ENCODE results near the gene FAM32A.

FAM32A gene

GRCh38 chr19:16185123-16185767 lies at the start of gene FAM32A:
FAM32A (plus strand) TSS chr19:16185410; CDS start chr19:16185443, 33 bp downstream.
- DNase-seq: peak; percentile 100

- DNase-seq: no peak
Observed at GRCh38 chr19:16135430-16136127, 49.6 kb upstream of the FAM32A start.

GRCh38 chr19:16136185-16136999 lies 48.8 kb upstream of the FAM32A start:
- DNase-seq: no peak

GRCh38 chr19:16139752-16140151 lies 45.5 kb upstream of the FAM32A start:
- DNase-seq: no peak

- DNase-seq: no peak
Observed at GRCh38 chr19:16141043-16141442, 44.2 kb upstream of the FAM32A start.

GRCh38 chr19:16142032-16142580 lies 43.1 kb upstream of the FAM32A start:
- no peak for DNase-seq

GRCh38 chr19:16143399-16144215 lies 41.6 kb upstream of the FAM32A start, which contains the start of gene HSH2D:
HSH2D (plus strand) TSS chr19:16143685; CDS start chr19:16148751, 5,066 bp downstream.
- DNase-seq: no peak

GRCh38 chr19:16144216-16144581 lies 41.0 kb upstream of the FAM32A start:
- no peak for DNase-seq

- no peak for DNase-seq
Observed at GRCh38 chr19:16146112-16146511, 39.1 kb upstream of the FAM32A start.

- DNase-seq: no peak
Observed at GRCh38 chr19:16148443-16149229, 36.6 kb upstream of the FAM32A start.

GRCh38 chr19:16153582-16154336 lies 31.5 kb upstream of the FAM32A start:
- no peak for DNase-seq

- DNase-seq: no peak
Observed at GRCh38 chr19:16154557-16154956, 30.7 kb upstream of the FAM32A start.

GRCh38 chr19:16155128-16155527 lies 30.1 kb upstream of the FAM32A start:
- no peak for DNase-seq

GRCh38 chr19:16156904-16157303 lies 28.3 kb upstream of the FAM32A start:
- no peak for DNase-seq

- no peak for DNase-seq
Observed at GRCh38 chr19:16157601-16158000, 27.6 kb upstream of the FAM32A start.

GRCh38 chr19:16159655-16160054 lies 25.6 kb upstream of the FAM32A start:
- no peak for DNase-seq

- DNase-seq: no peak
Observed at GRCh38 chr19:16160445-16160942, 24.7 kb upstream of the FAM32A start.

GRCh38 chr19:16160943-16161560 lies 24.2 kb upstream of the FAM32A start:
- peak; percentile 80 for DNase-seq

GRCh38 chr19:16161840-16162239 lies 23.4 kb upstream of the FAM32A start:
- peak; percentile 68 for DNase-seq

- no peak for DNase-seq
Observed at GRCh38 chr19:16164222-16164890, 20.9 kb upstream of the FAM32A start.
